ENCODE data around the gene FCGR3A. TPM values are rescaled to one million over a fixed set of nuclear protein-coding genes. Genes with fewer than 3 reads are reported as not detected.
A peak's percentile ranks its signal among the peaks of the same experiment; 100 is the strongest.
"Not testable (repeated sequence)": the region's sequence is repeated elsewhere in the genome, so short reads cannot be mapped to it uniquely, and the experiment has no call there.

The FCGR3A gene
- polyA plus RNA-seq, 2 of the 4 experiments (the other 2 are of a cell fraction), result not detected

GRCh38 chr1:161523817-161524741 is 25.5 kb downstream of the FCGR3A start, which contains the start of gene HSPA6:
HSPA6 (plus strand) TSS chr1:161524540; CDS start chr1:161524659, 119 bp downstream.
- peak within 1 kb of the TSS; percentile 61 for H3K4me3 ChIP-seq
- FAIRE-seq; H3K4me1 ChIP-seq; H3K9me3 ChIP-seq; POLR2A ChIA-PET; TF ChIP-seq FOSL2 (IDR thresholded peaks at IDR 0.05): not testable (repeated sequence)
- peak; percentile 49 for TF ChIP-seq PHF8 (IDR thresholded peaks at IDR 0.05; ENCODE audit: borderline replicate concordance, low read depth)
- TF ChIP-seq SREBF2 (IDR thresholded peaks at IDR 0.05), result peak; percentile 85
- peak; percentile 71; the same call in 1 of the 2 replicates for TF ChIP-seq HMGXB4 (CRISPR knock-in tag; IDR thresholded peaks at IDR 0.05; ENCODE audit: borderline replicate concordance)
- peak; percentile 57; the same call in 1 of the 2 replicates for TF ChIP-seq E2F6 (IDR thresholded peaks at IDR 0.05; ENCODE audit: borderline replicate concordance, low read depth)
- peak; percentile 39 for TF ChIP-seq FOSL2 (CRISPR knock-in tag; IDR thresholded peaks at IDR 0.05)
- TF ChIP-seq, protein P1, sequence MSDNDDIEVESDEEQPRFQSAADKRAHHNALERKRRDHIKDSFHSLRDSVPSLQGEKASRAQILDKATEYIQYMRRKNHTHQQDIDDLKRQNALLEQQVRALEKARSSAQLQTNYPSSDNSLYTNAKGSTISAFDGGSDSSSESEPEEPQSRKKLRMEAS (IDR thresholded peaks at IDR 0.05), result peak; percentile 28
- TF ChIP-seq JUN (IDR thresholded peaks at IDR 0.05), result peak in 1 of 2 experiments; percentile 5; a peak in 1 of 5 replicates
- CTCF ChIA-PET, result interaction anchor here (3.0 kb wide), 1 partner anchor 39 kb away, joined by 10 read pairs; no protein-coding TSS in a partner anchor
- peak; percentile 87 to 89 for ATAC-seq
- peak; percentile 77 to 84 for DNase-seq (ENCODE audit: low read depth in 1 of 2, low spot score in 1 of 2)
- 1% methylated on average over 52 of the region's 72 CpGs for WGBS (ENCODE audit: missing lambda C conversion rate)
- peak within 1 kb of the TSS; percentile 75 to 93 for H3K27ac ChIP-seq
- H3K4me2 ChIP-seq, result peak within 1 kb of the TSS; percentile 63

- FAIRE-seq; DNase-seq (ENCODE audit: low read depth in 1 of 2, low spot score in 1 of 2); H3K4me3 ChIP-seq; POLR2A ChIA-PET; H3K4me1 ChIP-seq; H3K27ac ChIP-seq; H3K9me3 ChIP-seq: not testable (repeated sequence)
- CTCF ChIA-PET, result interaction anchor here (3.0 kb wide), 1 partner anchor 38 kb away, joined by 10 read pairs; no protein-coding TSS in a partner anchor
- 53% methylated on average over 19 of the region's 20 CpGs for WGBS (ENCODE audit: missing lambda C conversion rate)
- peak in 1 of 2 experiments; percentile 25; a peak in 3 of 6 replicates for ATAC-seq
- peak overlapping the region; percentile 48; the same call in 2 of the 3 replicates for H3K4me2 ChIP-seq
Measured at GRCh38 chr1:161523041-161523816, 26.4 kb downstream of the FCGR3A start.

DNA sequence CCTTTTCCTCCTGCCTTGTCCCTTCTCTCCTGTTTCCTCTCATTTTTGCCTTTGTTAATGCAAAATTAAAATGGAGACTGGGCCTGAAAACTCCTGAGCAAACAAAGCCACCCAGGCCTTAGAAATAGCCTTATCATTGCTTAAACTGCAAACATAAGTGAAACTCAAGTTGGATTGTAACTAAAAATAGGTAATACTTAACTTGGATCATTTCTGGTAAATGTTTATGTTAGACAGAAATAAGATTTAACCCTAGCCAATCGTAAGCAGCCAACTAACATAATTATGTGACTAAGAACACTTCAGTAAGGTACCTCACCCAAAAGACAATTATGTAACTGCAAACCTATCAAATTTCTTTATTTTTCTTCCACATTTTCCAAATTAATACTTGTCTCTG is 35.7 kb downstream of the FCGR3A start:
- FAIRE-seq; H3K9me3 ChIP-seq; H3K4me2 ChIP-seq; DNase-seq (ENCODE audit: low read depth in 1 of 2, low spot score in 1 of 2); CTCF ChIA-PET; ATAC-seq; POLR2A ChIA-PET; H3K4me3 ChIP-seq; H3K4me1 ChIP-seq: not testable (repeated sequence)
- 0 out of 6 replicates have a peak overlapping the region, but pooled peaks of 1 of the 2 experiments have one; percentile 41 for H3K27ac ChIP-seq
- WGBS (ENCODE audit: missing lambda C conversion rate), result 82% methylated on average over 1 of the region's 1 CpG

DNA sequence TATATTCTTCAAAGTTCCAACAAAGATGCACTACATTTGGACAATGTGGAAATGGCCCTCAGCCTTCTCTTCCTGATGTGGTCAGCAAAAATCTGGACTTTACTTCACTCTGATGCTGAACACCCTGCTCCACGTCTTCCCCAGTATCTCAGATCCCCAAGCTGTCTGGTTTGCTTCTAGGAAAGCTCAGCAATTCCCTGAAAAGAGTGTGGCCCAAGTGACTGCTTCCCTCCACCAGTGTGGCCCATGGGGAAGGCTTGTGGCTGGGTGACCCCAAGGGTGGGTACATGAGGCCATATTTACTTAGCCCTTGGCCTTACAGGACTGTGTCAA is 36.2 kb downstream of the FCGR3A start:
- H3K9me3 ChIP-seq; CTCF ChIA-PET; H3K4me2 ChIP-seq; POLR2A ChIA-PET; DNase-seq (ENCODE audit: low read depth in 1 of 2, low spot score in 1 of 2); H3K4me3 ChIP-seq; H3K4me1 ChIP-seq; FAIRE-seq: not testable (repeated sequence)
- H3K27ac ChIP-seq, result 0 out of 6 replicates have a peak overlapping the region, but pooled peaks of 1 of the 2 experiments have one; percentile 41
- peak in 1 of 2 experiments; percentile 9; a peak in 1 of 6 replicates for ATAC-seq
- 33% methylated on average over 1 of the region's 1 CpG for WGBS (ENCODE audit: missing lambda C conversion rate)

DNA sequence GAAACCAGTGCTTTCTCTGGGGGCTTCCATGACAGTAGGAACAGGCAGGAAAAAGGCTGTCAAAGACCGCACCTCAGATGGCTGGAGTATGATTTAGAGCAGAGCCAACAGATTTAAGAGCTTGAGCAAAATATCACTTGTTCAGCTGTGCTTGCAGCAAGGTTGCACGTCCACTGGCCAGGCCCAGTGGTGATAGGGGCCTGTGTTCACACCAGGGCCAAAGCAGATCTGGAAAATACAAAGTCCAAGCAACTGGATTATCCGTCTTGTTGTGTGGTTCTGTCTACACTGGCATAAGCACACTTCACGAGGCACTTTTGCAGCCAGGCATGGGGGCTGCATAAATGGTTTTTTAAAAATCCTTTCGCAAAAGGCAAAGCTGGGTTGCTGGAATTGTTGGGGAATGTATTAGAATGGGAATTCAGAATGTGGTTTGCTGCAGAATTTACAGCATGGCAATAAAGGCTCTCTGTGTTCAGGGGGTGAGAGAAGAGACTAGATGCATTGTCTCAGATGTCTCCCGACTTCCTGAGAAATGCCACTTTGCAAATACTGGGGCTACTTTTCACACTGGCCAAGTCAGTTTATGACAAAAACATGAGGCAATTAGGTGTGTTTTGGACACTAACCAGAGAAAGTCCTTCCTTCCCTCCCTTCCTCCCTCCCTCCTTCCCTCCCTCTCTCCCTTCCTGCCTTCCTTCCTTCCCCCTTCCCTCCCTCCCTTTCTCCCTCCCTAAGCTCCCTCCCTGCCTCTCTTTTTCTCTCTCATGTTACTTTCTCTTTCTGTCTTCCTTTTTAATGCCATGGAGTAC is 36.8 kb downstream of the FCGR3A start:
- H3K4me2 ChIP-seq; DNase-seq (ENCODE audit: low read depth in 1 of 2, low spot score in 1 of 2); CTCF ChIA-PET; FAIRE-seq; H3K9me3 ChIP-seq; H3K27ac ChIP-seq; H3K4me1 ChIP-seq; ATAC-seq; POLR2A ChIA-PET; H3K4me3 ChIP-seq: not testable (repeated sequence)
- WGBS (ENCODE audit: missing lambda C conversion rate), result 90% methylated on average over 6 of the region's 6 CpGs
